Stimulated activated CD4-positive, alpha-beta T cell treated with anti-CD3 and anti-CD28 coated beads, Interleukin-2, amount 100 ng/mL, for 24 hours (primary cell): Measurements from ENCODE around the gene FLYWCH2.

Experiments used
- DNase-seq, 2 donors: peaks; one replicate each; pipeline ENCODE4 v3.0.0-alpha.2; 2020

The FLYWCH2 gene, protein sequence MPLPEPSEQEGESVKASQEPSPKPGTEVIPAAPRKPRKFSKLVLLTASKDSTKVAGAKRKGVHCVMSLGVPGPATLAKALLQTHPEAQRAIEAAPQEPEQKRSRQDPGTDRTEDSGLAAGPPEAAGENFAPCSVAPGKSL

DNA sequence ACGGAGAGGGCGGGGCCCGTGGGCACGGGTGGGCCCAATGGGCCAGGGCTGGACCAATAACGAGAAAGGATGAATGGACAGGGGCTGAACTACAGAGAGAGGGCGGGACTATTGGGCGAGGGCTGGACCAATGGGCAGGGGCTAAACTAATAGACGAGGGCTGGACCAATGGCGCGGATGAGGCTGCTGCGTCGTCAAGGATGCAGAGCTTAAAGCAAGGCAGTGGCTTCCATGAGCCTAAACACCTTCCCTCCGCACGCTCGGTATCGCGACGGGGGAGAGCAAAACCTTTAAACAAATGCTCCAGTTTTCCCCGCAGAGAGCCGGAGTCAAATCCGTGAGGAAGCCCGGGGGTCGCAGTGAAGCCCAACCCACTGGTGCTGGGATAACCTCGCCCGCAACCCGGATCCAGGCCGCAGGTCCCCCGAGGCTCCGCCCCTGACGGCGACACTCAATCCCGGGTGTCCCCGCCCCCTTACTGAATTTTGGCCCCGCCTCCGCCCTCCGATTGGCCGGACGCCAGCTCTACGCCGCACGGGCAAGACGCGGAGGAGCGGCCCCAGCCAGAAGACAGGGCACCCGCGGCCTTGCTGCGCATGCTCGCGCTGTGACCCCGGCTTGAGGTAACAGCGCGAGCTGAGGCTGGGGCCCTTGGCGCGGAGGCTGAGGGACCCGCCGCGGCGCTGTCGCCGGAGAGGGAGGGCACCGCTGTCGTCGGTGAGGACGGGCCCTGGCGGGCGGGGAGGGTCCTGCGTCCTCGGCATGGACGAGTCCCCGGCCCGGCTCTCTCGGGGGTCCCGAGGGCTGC is at the start of gene FLYWCH2:
TSS of gene FLYWCH2 (plus strand) at position 566 of the 808 bp plus-strand sequence. CDS start 13,235 bp downstream, outside the sequence.
- peak; percentile 99 to 100 for DNase-seq

- DNase-seq = no peak
Observed at GRCh38 chr16:2833776-2834175, 49.2 kb upstream of the FLYWCH2 start.

DNA sequence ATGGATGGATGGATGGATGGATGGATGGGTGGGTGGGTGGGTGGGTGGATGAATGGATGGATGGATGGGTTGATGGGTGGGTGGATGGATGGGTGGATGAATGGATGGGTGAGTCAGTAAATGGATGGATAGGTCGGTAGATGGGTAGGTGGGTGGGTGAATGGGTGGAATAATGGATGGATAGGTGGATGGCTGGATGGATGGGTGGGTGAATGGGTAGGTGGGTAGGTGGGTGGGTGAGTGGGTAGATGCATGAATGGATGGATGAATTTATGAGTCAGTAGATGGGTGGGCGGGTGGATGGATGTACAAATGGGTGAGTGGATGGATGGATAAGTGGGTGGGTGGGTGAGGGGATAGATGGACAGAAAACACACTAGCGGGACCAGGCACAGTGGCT is 48.0 kb upstream of the FLYWCH2 start:
- no peak for DNase-seq

GRCh38 chr16:2835638-2836493 is 47.1 kb upstream of the FLYWCH2 start:
- no peak for DNase-seq

DNA sequence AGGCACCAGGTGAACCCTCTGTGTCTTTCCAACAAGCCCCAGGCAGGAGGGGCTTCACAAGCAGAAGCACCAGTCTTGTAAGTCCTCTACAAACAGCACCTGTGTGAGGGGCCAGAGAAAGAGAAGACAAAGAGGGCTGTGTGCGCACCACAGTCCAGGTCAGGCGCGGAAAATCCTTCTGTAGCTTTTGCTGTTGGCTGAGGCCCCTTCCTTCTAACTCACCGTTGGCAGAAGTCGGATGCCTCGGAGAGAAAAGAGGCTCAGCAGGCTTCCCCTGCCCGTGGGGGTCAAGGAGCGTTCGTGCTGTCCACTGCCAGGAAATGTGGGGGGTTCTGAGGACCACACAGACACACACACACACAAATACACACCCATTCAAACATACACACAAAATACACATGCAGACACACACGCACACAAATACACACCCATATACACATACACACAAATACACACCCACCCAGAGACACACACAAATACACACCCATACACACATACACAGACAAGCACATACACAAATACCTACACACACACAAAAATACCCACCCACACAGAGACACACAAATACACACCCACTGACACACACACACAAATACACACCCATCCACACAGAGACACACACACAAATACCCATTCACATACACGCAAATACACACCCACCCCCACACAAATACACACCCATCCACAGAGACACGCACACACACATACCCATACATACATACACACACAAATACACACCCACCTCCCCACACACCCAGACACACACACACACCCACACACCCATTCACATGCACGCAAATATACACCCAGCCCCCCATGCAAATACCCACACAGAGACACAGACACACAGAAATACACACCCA is 46.1 kb upstream of the FLYWCH2 start:
- no peak for DNase-seq

DNA sequence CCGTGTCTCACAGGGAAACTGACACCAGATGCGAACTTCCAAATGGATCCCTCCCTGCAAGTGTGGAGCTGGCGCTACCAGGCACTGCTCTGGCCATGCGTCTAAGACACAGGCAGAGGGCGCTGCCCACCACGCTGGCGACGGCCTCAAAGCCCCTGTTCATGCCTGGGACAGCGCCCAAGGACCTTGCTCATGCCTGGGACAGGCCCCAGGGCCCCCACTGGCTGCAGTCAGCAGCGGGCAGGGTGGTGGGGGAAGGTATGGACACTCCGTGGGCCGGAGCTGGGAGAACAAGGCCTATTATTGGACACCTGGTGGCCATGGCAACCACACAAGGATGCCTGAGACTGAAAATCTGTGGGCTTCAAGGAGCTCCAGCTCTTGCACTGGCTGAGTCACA is 44.1 kb upstream of the FLYWCH2 start:
- DNase-seq = peak; percentile 57 to 63

GRCh38 chr16:2839650-2840450 is 43.2 kb upstream of the FLYWCH2 start:
- DNase-seq = no peak

- no peak for DNase-seq
Observed at GRCh38 chr16:2840914-2841313, 42.1 kb upstream of the FLYWCH2 start.

- DNase-seq = no peak
Observed at GRCh38 chr16:2841606-2842339, 41.2 kb upstream of the FLYWCH2 start.

DNA sequence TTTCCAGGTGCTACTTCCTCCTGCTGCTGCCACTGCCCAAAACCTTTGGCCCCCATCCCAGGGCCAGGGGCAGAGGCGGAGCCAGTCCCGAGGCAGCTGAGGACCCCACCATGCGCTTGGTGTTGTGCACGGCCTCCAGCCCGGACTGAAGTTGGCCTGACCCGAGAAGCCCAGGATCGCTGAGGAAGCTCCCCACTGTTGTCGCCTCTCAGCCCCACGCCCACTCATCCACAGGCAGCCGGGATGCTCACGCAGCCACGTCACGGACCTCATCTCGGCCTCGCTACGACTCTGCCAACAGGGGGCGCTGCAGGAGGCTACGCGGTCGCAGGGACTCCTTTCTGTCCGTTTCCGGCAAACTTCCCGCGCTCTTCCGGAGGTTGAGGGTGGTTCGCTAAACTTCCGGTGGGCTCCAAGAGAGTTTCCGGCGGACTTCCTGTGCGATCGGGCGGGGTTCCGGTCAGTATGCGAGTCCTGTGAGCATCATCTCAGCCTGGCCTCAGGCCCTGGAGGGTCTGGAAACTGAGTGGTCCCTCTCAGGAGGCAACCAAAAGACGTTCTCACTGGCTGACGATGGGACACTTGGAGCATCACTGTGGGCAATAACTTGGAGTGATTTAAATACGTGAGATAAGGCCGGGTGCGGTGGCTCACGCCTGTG is 40.5 kb upstream of the FLYWCH2 start:
- DNase-seq = peak; percentile 86 to 91

- DNase-seq = no peak
Observed at GRCh38 chr16:2843526-2843925, 39.5 kb upstream of the FLYWCH2 start.

GRCh38 chr16:2845116-2845515 is 37.9 kb upstream of the FLYWCH2 start:
- DNase-seq = no peak

DNA sequence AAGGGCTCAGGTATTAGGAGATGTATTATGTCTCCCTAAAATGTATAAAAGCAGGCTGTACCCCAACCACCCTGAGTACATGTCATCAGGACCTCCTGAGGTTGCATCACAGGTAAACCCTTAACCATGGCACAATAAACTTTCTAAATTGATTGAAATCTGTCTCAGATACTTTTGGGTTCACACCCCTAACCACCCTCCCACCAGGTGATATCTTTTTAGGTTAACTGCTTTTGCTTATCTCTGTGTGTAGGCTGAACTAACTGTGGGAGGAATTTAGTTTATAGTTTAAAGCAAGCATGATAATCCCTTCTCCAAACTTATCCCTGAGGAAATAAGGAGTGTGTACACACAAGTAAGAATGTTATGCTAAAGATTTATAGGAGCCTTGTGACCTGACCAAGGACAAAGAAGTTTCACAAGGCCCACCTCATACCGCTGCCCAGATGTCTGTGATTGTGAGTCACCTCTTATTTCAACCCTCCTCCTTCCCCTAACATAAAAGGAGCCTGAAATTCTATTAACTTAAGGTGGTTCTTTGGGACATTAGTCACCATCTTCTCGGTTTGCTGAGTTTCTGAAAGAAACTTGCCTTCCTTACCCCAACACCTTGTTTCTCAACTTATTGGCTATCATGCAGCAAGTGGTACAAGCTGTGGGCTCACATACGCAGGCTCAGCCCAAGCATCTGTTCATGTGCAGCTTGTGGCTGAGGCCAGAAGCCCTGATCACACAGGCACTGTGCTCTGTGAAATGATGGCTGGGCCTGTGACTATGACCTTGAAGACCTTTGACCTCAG is 36.3 kb upstream of the FLYWCH2 start:
- DNase-seq = no peak

DNA sequence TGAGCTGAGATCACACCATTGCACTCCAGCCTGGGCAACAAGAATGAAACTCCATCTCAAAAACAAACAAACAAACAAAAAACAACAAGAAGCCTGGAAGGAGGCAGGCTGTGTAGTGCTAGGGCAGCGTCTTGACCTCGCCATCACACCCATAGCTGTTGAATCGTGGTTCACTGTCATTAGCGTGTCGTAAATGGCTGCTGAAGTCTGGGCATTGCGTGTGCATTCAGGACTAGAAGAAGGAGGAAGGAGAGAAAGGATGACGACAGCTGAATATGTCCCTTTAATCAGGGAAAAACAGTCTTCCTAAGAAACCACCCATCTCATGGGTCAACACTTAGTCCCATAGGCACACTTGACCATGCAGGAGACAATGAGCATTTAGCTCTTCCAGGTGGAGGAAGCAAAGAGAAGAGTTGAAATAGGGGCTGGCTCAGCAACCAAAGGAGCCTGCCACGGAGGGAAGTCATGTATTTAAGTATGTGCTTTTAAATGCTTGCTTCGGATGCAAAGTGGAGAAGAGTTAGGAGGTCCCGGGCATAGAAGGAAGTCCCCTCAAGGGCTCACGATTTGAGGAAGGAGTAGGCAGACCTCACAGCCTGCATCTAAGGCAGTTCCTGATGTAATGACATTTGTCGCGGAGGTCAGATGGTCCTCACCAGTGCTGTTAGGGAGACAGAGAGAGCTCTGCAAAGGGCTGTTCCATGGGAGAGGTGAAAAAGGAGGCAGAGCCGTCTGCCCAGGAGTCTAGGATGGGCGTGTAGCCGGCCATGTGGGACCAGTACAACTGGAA is 33.9 kb upstream of the FLYWCH2 start:
- DNase-seq = no peak

GRCh38 chr16:2852003-2852730 is 30.8 kb upstream of the FLYWCH2 start:
- no peak for DNase-seq

GRCh38 chr16:2852731-2853507 is 30.1 kb upstream of the FLYWCH2 start:
- DNase-seq = no peak

DNA sequence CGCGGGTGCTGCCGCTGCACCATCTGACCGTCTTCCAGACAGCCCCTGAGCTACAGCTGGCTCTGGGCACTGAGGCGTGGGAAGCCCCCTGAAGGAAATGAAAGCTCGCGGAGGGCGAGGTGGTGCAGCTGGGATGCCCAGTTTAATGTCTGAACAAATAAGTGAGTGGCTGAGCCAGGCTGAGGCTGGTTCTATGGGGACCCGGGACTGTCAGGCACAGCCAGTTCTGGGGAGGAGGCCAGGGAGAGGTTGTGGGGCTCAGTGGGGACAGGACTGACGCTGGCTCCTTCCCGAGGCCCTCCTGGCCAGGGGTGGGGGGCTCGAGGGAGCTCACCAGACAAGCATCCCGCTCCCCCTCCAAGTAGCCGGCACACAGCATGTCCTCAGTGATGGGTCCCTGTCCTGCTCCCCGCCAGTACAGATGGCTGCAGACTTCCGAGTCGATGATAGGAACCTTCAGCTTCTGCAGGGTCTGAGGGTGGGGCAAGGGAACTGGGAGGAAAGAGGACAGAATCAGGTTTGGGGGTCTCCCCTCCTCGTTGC is 29.4 kb upstream of the FLYWCH2 start:
- DNase-seq = no peak
